Stimulated activated CD4-positive, alpha-beta T cell treated with anti-CD3 and anti-CD28 coated beads, Interleukin-2, amount 100 ng/mL, for 24 hours (primary cell): ENCODE results near the gene SP140.
"Not testable (repeated sequence)": the region's sequence is repeated elsewhere in the genome, so short reads cannot be mapped to it uniquely, and the experiment has no call there.

Experiments used
- DNase-seq, 2 donors: peaks; one replicate each; pipeline ENCODE4 v3.0.0-alpha.2; 2020

SP140 gene

DNA sequence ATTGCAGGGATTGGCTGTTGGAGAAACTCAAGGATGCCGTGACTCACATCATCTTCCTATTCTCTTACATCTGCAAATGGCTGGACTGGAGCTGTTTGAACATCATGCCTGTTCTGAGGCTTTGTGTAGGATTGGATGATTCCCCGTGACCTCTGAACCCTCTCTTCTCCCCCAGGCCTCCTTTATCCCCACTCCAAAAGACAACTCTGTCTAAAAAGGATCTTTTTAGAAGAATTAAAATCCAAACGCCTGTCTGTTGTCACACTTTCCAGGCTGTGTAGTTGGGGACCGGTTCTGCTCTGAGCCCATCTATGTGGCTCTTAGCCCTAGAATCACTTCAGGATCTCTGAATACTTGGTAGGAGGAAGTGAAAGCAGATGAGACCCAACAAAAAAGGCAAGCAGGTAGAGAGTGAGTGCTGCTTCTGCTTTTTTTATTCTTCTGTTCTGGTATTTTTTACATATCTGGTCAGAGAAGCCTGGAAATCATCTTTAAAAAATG is 565 bp downstream of the SP140 start:
- DNase-seq = no peak

GRCh38 chr2:230227216-230227615 is 1.7 kb downstream of the SP140 start:
- DNase-seq = peak in 1 of 2 donors; percentile 27

GRCh38 chr2:230230087-230230486 is 4.6 kb downstream of the SP140 start:
- DNase-seq = no peak

DNA sequence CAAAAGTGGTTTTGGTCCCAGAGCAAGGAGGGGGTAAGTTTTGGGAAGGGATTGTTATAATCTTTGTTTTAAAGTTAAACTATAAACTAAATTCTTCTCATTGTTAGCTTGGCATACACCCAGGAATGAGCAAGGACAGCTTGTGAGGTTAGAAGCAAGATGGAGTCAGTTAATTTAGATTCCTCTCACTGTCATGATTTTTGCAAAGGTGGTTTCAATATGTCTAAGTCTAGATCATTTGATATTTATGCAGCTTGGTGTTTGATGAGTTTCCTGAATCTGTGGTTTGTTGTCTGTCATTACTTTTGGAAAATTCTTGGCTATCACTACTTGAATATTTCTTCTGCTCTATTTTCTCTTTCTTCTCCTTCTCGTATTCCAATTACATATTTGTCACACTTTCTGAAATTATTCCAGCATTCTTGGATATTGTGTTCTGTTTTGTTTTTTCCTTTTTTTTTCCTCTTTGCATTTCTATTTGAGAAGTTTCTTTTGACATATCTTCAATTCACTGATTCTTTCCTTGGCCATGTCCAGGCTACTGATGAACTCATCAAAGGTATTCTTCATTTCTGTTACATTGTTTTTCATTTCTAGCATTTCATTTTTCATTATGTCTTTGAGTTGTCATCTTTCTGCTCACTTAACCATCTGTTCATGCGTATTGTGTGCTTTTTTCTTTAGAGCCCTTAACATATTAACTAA is 5.1 kb downstream of the SP140 start:
- DNase-seq = no peak

- no peak for DNase-seq
These were observed 5.7 kb downstream of the SP140 start for GRCh38 chr2:230231251-230231650.

- DNase-seq = no peak
These were observed 8.7 kb downstream of the SP140 start for GRCh38 chr2:230234122-230234722.

DNA sequence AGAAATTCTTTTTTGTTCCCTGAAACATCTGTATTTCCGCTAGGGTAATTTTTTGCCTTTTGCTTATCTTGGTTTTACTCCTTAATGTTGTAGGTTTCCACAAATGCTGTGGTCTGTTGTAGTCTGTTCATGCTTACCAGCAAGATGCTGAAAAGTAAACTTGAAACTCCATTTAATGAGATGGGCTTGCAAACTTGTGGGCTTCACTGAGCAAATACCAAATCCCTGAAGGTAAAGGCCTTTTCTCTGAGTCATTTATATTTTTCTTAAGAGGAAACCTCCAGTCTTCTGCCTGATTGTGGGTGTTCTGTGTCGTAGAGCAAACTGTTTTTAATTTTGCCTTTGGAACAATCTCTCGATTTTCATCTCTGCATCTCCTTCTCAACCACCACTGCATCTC is 9.3 kb downstream of the SP140 start:
- DNase-seq = no peak

DNA sequence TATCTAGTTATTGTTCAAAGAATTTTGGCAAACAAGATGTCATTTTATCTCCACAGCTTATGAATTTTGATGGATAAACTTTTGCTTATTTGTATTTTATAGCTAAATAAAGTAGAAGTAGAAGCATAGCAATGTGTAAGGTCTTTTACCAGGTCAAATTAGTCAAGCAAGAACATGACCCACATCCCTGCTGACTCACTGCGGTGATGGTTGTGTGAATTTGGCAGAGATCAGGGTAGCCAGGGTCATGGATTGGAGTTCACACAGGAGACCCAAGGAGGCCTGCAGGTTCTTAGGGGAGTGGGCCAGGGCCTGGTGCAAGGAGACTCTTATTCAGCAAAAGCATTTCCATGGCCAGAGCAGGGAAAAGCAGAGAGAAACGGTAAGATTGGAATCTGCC is 18.7 kb downstream of the SP140 start:
- DNase-seq = no peak

GRCh38 chr2:230246206-230246605 is 20.7 kb downstream of the SP140 start:
- DNase-seq = no peak

DNA sequence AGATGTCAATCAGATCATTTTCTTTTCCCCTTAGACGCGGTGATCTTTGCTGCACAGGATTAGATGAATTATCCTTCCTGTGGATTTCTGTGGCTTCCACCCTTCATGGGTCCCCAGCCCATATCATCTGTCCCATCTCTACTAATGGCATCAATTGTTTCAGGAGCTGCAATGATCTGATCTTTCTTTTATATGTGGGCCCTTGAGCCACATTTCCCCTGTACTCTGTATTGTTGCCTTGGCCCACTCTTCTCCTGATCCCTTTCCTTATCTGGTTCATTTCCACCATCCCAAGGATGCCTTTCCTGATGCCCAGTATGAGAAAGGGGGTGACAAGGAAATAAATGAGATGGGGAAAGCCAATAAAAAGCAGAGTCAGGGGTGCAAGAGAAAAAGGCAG is 24.7 kb downstream of the SP140 start:
- no peak for DNase-seq

- peak; percentile 32 to 41 for DNase-seq
These were observed 28.8 kb downstream of the SP140 start for GRCh38 chr2:230254152-230254881.

DNA sequence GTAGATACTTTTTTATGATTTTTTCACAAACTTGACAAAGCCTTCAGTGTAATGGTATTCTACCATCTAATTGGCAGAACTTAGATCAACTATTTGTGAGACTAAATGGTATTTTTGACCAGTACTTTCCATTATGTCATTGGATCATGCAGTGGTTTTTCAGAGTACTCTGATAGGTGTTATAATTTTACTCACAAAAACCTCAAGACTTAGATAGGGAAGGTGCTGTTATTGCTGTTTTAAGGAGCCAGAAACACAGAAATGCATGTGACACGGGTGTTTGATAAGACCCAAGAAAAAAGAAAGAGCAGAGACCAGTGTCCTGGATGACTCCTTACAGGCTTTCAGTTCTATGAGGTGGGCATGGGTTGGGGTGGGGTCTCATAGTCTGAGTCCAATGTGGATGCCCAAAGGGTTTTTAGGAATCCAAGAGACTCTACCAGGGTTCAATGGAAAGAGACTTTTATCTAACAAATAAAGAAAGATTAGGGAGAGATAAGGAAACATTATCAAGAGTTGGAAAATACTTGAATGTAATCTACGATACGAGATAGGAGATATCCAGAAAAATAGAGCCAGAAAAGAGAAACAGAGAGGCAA is 31.3 kb downstream of the SP140 start:
- no peak for DNase-seq

- DNase-seq = no peak
These were observed 32.9 kb downstream of the SP140 start for GRCh38 chr2:230258483-230258882.

GRCh38 chr2:230262246-230262645 is 36.7 kb downstream of the SP140 start:
- DNase-seq = no peak

DNA sequence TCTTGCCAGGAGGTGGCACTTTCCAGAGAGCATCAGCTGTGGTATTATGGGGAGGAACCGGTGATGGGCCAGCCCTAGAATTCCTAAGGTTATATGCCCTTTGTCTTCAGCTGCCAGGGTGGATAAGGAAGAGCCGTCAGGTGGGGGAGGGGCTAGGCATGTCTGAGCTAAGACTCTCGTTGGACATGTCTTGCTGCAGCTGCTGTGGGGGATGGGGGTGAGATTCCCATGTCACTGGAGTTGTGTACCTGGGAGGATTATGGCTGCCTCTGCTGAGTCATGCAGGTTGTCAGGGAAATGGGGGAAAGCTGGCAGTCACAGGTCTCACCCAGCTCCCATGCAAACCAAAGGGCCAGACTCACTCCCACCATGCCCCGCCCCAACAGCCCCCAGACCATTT is 39.4 kb downstream of the SP140 start:
- DNase-seq = not testable (repeated sequence)

GRCh38 chr2:230266638-230267037 is 41.1 kb downstream of the SP140 start:
- DNase-seq = no peak

- DNase-seq = no peak
These were observed 41.5 kb downstream of the SP140 start for GRCh38 chr2:230267059-230267458.

DNA sequence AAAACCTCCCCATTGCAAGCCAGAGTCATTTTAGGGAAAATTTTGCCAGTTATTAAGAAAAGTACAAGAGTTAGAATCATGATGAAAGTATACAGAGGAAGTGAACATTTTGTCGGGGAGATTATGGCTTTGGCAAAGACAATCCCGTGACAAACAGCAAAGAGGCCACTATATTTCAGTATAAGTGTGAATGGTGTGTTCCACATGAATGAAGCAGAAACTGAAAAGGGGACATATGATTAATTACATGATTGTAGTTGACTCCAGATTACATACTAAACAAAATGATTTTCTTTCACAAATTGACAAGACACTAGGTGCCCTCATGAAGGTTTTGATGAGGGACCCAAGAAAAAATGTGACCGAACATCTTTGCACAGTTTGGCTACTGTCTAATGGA is 42.0 kb downstream of the SP140 start:
- DNase-seq = no peak

- DNase-seq = no peak
These were observed 43.2 kb downstream of the SP140 start for GRCh38 chr2:230268606-230269243.

- peak in 1 of 2 donors; percentile 26 for DNase-seq
These were observed 44.2 kb downstream of the SP140 start for GRCh38 chr2:230269715-230270114.

- no peak for DNase-seq
These were observed 57.4 kb downstream of the SP140 start for GRCh38 chr2:230282936-230283335.

DNA sequence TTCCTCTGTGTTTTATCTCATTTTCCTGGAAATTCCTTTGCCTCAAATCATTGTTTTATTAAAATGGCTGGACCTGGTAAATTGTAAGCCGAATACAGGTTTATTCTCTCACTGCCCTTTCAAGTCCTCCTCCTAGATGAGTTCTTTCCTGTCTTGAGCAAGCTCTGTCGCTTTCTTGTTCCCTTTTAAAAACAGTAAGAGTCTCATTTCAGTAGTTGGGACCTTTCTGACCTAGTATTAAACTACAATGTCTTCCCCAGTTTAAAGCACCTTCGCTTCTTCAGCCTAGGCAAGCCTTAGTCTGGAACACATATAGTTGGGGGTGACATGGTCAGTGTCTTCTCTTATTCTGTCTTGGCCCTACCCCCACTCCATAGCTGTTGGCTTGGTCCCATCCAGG is 60.5 kb downstream of the SP140 start:
- DNase-seq = no peak

DNA sequence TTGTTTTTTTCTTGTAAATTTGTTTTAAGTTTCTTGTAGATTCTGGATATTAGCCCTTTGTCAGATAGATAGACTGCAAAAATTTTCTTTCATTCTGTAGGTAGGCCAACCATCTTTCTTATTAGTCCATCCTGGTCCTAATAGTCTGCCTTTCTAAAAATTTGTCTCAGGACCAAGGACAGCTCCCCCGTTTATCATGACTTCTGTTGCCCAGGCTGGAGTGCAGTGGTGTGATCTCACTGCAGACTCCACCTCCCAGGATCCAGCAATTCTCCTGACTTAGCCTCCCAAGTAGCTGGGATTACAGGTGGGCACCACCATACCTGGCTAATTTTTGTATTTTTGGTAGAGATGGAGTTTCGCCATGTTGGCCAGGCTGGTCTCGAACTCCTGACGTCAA is 63.8 kb downstream of the SP140 start:
- not testable (repeated sequence) for DNase-seq
